SK-MEL-5 (cell line): ENCODE data around the gene ADM2. TPM values are rescaled to one million over a fixed set of nuclear protein-coding genes. Genes with fewer than 3 reads are reported as not detected.

ENCODE experiments used
- DNase-seq: peaks from one replicate; pipeline ENCODE4 v3.0.0-alpha.2; 2016; ENCODE audit warnings: low read depth, low spot score
- in situ Hi-C: cut with HindIII; loops from 2 replicates; pipeline ENCODE4 v1.10.0; 2016; ENCODE audit warnings: low sequenced_read_pairs, high pct_unique_total_duplicates, low pct_unique_long_range_greater_than_20kb
- total RNA-seq: library from RNA; depleted of rRNA; stranded (reverse); fragments of >200 nt; shearing (Covaris generic); gene quantifications from 2 replicates; pipeline ENCODE4 v1.2.3, GENCODE V29; 2014

The ADM2 gene
- total RNA-seq, 1 experiment from 2014 or later, result 1.1 TPM

GRCh38 chr22:50490531-50491308, 9.4 kb downstream of the ADM2 start:
- in situ Hi-C loops, result no loop called here
- DNase-seq, result no peak

DNA sequence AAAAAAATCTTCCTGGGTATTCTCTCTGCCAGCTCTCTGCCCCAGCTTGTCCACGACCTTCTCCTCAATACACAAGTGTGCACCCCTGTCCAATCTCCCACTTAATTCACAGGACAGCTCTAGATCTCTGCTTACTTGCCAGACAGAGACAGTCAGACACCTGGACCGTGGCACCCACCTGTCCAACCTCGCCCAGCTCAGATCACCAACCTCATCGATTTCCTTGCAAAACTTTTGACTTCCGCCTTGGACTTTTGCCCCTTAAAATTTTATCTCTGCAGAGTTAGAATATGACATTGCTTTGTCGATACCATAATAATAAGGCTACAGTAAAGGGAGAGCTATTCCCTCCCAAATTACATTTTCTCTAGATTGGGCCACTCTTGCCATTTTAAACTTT, 15.8 kb downstream of the ADM2 start:
- DNase-seq, result no peak
- in situ Hi-C loops, result no loop called here

- peak; percentile 92 for DNase-seq
- in situ Hi-C loops, result no loop called here
Measured at GRCh38 chr22:50498322-50498890, 17.1 kb downstream of the ADM2 start.

DNA sequence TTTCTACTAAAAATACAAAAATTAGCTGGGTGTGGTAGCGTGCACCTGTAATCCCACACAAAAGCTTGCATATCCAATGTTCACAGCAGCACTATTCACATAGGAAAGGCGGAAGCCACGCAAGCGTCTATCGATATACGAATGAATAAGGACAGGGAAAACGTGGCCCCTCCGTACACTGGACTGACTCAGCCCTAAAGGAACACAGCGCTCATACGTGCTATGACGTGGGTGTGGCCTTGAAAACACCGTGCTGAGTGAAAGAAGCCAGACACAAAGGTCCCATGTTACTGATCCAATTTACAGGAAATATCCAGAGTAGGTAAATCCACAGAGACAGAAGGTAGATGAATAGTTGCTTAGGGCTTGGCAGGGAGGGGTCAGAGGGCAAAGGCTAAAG, 19.1 kb downstream of the ADM2 start:
- no peak for DNase-seq
- in situ Hi-C loops, result no loop called here

DNA sequence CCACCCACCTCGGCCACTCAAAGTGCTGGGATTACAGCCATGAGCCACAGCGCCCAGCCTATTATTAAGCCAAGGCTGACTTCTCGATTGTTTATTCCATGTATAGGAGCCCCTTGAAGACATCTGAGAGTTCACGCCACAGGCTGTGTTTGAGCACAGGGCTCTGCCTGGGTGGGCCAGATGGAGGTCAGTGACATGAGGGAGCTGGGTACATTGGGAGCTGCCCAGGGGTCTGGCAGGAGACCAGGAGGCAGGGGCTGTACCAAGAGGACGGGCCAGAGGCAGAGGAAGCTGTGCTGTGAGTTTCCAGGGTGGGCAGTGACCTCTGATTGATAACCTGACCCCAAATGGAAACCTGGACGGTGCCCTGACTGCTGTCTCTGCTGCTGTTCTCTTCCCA, 20.8 kb downstream of the ADM2 start:
- no peak for DNase-seq
- in situ Hi-C loops, result no loop called here

GRCh38 chr22:50502628-50503474, 21.5 kb downstream of the ADM2 start:
- in situ Hi-C loops, result no loop called here
- peak; percentile 93 for DNase-seq

GRCh38 chr22:50503475-50504145, 22.3 kb downstream of the ADM2 start:
- DNase-seq, result no peak
- in situ Hi-C loops, result no loop called here

GRCh38 chr22:50504369-50505211, 23.2 kb downstream of the ADM2 start:
- in situ Hi-C loops, result no loop called here
- DNase-seq, result no peak

DNA sequence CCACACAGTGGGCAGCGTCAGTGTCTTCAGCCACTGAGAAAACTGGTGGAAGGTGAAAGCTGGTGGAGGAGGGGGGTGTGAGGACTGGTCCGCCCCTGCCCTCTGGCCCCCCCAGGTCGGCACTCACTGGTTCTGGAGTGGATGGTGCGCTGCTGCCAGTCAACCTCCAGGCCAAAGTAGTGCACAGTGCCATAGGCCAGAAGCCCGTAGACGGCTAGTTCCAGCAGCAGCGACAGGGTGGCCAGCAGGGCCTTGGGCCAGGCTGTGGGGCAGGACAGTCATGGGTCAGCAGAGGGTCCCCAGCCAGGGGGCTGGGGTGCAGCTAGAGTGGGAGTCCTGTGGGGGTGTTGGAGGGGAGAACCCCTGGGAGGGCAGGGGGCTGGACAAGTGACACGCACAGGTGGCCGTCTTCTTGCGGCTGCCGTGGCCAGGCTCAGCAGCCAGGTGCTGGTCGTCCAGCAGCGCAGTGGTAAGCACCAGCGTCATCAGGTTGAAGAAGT, 24.0 kb downstream of the ADM2 start:
- DNase-seq, result no peak
- in situ Hi-C loops, result no loop called here

DNA sequence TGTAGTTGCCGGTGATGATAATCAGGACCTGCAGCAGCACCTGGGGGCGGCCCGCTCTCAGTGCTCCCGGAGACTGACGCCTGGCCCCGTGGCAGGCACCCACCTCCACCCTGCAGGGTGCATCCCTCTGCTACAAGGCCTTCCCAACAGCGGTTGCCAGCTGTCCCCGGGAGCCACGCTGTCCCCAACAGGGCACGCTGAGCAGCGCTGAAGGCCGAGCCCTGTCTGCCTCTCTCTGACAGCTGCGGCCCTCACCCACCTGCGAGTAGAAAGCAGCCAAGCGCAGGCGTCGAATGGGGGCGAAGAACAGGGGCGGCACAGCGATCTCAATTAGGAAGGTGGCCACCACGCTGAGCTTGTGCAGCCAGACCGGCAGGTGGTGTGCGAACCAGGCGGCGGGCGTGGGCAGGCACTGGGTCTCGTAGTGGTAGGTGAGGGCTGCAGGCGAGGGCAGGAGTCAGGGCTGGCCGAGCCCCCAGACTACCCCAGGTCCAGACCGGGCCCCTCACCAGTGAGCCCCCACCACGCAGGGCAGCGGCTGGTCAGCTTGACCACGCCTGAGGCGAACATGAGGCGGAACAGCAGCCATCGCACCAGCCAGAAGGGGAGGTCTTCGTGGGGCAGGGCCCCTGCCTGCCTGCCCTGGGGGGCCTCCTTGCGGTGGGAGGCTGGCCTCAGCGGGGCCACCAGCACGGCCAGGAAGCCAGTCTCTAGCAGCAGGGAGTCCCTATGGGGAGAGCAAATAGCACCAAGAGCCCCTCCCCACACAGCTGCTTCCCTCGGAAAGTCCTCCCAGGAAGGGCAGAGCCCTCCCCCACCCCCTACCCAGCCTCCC, 24.6 kb downstream of the ADM2 start:
- no peak for DNase-seq

GRCh38 chr22:50506611-50507420, 25.5 kb downstream of the ADM2 start:
- in situ Hi-C loops, result no loop called here
- no peak for DNase-seq

More for the DNA sequence above, 24.6 kb downstream of the ADM2 start:
- in situ Hi-C loops, result no loop called here

- no peak for DNase-seq
- in situ Hi-C loops, result no loop called here
Measured at GRCh38 chr22:50507421-50507990, 26.2 kb downstream of the ADM2 start, which contains the start of gene LMF2. Gene LMF2, minus strand, starts transcription at chr22:50507702. Its CDS starts 27 bp downstream, at chr22:50507675.

DNA sequence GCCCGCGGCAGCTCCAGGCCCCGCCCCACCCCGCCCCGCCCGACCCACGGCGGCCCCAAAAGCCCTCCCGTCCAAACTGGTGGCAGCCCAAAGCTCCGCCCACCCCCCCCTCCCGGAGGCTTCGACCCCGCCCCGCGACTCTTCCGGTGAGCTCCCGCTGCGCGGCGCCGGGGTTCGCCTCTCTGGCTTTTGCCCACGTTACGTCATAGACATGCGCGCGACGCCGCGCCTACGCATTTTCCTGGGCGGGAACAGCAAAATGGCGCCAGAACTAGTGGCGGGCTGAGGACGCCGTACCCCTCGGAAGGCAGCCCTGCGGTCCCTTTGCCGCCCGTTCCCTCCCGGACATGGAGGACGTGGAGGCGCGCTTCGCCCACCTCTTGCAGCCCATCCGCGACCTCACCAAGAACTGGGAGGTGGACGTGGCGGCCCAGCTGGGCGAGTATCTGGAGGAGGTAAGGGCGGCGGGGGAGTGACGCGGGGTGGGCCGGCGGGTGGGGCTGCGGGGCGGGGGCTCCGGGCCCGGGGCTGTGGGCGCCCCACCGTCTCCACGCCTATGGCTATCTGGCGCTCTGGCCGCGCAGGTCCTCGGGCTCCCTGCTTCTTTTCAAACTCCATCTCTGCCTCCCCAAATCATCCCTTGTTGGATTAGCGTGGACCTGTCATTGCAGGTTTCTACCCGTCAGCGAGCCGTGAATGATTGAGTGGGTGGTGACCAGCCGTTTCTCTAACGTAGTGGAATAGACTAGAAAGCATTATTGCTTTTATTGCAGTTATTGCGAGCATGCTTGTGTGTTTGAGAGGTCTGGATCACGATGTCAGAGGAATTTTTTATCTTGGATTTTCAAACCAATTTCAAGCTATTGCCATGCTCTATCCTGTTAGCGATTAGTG, 26.9 kb downstream of the ADM2 start, which contains the start of gene NCAPH2:
Gene NCAPH2 (plus strand): TSS at position 234 of the 894 bp plus-strand sequence. CDS start 114 bp downstream, at position 348.
- peak; percentile 97 for DNase-seq
- in situ Hi-C loops, result no loop called here

DNA sequence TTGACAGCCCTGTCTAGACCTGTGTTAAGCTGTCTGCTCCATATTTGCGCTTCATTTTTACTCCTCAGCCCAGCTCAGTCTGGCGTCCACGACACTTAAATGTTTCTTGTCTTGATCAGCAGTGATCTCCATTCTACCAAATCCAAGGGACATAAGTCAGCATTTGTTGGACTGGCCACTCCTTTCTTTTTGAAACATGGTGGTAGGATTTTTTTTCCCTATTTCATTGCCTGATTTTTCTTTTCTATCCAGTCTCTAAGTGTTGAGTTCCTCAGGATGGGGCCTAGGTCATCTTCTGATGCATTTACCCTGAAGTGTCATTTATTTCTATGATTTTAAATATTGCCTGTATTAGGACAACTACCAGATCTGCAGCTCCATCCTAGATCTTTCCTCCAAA, 27.6 kb downstream of the ADM2 start:
- no peak for DNase-seq
- in situ Hi-C loops, result no loop called here
